ENCODE results near the gene LPCAT2.

DNA sequence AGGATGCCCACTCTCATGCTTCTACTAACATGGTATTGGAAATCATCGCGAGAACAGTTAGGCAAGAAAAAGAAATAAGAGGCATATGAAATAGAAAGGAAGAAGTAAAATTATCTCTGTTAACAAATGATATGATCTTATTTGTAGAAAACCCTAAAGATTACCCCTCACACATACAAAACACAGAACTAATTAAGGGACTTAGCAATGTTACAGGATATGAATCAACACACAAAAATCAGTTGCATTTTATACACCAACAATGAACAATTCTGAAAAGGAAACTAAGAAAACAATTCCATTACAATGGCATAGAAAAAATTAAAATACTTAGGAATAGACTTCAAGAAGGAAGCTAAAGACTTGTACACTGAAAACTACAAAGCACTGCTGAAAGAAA is 54.9 kb downstream of the LPCAT2 start:
- TF ChIP-seq, protein P1, sequence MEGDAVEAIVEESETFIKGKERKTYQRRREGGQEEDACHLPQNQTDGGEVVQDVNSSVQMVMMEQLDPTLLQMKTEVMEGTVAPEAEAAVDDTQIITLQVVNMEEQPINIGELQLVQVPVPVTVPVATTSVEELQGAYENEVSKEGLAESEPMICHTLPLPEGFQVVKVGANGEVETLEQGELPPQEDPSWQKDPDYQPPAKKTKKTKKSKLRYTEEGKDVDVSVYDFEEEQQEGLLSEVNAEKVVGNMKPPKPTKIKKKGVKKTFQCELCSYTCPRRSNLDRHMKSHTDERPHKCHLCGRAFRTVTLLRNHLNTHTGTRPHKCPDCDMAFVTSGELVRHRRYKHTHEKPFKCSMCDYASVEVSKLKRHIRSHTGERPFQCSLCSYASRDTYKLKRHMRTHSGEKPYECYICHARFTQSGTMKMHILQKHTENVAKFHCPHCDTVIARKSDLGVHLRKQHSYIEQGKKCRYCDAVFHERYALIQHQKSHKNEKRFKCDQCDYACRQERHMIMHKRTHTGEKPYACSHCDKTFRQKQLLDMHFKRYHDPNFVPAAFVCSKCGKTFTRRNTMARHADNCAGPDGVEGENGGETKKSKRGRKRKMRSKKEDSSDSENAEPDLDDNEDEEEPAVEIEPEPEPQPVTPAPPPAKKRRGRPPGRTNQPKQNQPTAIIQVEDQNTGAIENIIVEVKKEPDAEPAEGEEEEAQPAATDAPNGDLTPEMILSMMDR (IDR thresholded peaks at IDR 0.05) = no peak
- TF ChIP-seq POLR2A (IDR thresholded peaks at IDR 0.05) = no peak

All from vagina (tissue), 2 donors.